ENCODE results near the gene LIX1. TPM values are rescaled to one million over a fixed set of nuclear protein-coding genes. Genes with fewer than 3 reads are reported as not detected.

Gene LIX1
- total and polyA plus RNA-seq, 10 donors = 0.06 to 0.14 TPM; not detected in 8

GRCh38 chr5:97093193-97093592, 49.2 kb downstream of the LIX1 start:
- no peaks in the 10 kb centered on the region for H3K36me3 ChIP-seq
- peaks cover 0 to 26% (median 0%) of the 10 kb centered on the region in 6 donors for H3K4me1 ChIP-seq
- H3K9me3 ChIP-seq = no peaks in the 10 kb centered on the region
- no peak for DNase-seq
- no peak overlapping the region for H3K27ac ChIP-seq
- intact Hi-C loops (cut with DNase I; ENCODE audit: low total_unique reads) = no loop called here
- no peak overlapping the region for H3K4me3 ChIP-seq
- H3K27me3 ChIP-seq (replicated peaks in 1 of 7) = no peaks in the 10 kb centered on the region
- no peak for TF ChIP-seq POLR2AphosphoS5 (IDR thresholded peaks at IDR 0.05)
- no peak for TF ChIP-seq CTCF (IDR thresholded peaks at IDR 0.05 in 8 of 11, conservative IDR thresholded peaks at IDR 0.05 in 3 of 11)
- no peak for TF ChIP-seq POLR2A (IDR thresholded peaks at IDR 0.05)

- 81 to 90% (median 87%) methylated on average over 3 of the region's 3 CpGs for WGBS, 5 donors
Measured at GRCh38 chr5:97090944-97091343, 51.5 kb downstream of the LIX1 start.

GRCh38 chr5:97089149-97089801, 53.1 kb downstream of the LIX1 start:
- intact Hi-C loops (cut with DNase I; ENCODE audit: low total_unique reads) = no loop called here
- peak overlapping the region in 1 of 8 donors; percentile 49 for H3K27ac ChIP-seq
- H3K9me3 ChIP-seq = peaks cover 0 to 12% (median 6%) of the 10 kb centered on the region in 8 donors
- H3K4me1 ChIP-seq = peaks cover 0 to 28% (median 4%) of the 10 kb centered on the region in 6 donors
- TF ChIP-seq CTCF (IDR thresholded peaks at IDR 0.05 in 8 of 11, conservative IDR thresholded peaks at IDR 0.05 in 3 of 11) = no peak
- no peak for TF ChIP-seq POLR2A (IDR thresholded peaks at IDR 0.05)
- no peak for TF ChIP-seq POLR2AphosphoS5 (IDR thresholded peaks at IDR 0.05)
- H3K4me3 ChIP-seq = no peak overlapping the region
- no peaks in the 10 kb centered on the region for H3K36me3 ChIP-seq
- WGBS, 5 donors = 62 to 81% (median 77%) methylated on average over 6 of the region's 6 CpGs
- no peak for DNase-seq
- no peaks in the 10 kb centered on the region for H3K27me3 ChIP-seq (replicated peaks in 1 of 7)

More at GRCh38 chr5:97090944-97091343, 51.5 kb downstream of the LIX1 start:
- Histone ChIP-seq H3K4me3 (no peak overlapping the region), H3K27ac (no peak overlapping the region), H3K4me1 (peaks cover 0 to 18% (median 0%) of the 10 kb centered on the region in 6 donors), H3K27me3 (replicated peaks in 1 of 7) (no peaks in the 10 kb centered on the region), H3K9me3 (no peaks in the 10 kb centered on the region), H3K36me3 (no peaks in the 10 kb centered on the region)
- intact Hi-C loops (cut with DNase I; ENCODE audit: low total_unique reads) = no loop called here
- TF ChIP-seq POLR2AphosphoS5 (IDR thresholded peaks at IDR 0.05) = no peak
- no peak for TF ChIP-seq CTCF (IDR thresholded peaks at IDR 0.05 in 8 of 11, conservative IDR thresholded peaks at IDR 0.05 in 3 of 11)
- no peak for TF ChIP-seq POLR2A (IDR thresholded peaks at IDR 0.05)
- no peak for DNase-seq

- H3K27ac ChIP-seq = peak overlapping the region in 1 of 8 donors; percentile 49
- H3K27me3 ChIP-seq (replicated peaks in 1 of 7) = no peaks in the 10 kb centered on the region
- peaks cover 0 to 28% (median 4%) of the 10 kb centered on the region in 6 donors for H3K4me1 ChIP-seq
- WGBS, 5 donors = 75 to 87% (median 80%) methylated on average over 2 of the region's 2 CpGs
- no peaks in the 10 kb centered on the region for H3K36me3 ChIP-seq
- intact Hi-C loops (cut with DNase I; ENCODE audit: low total_unique reads) = no loop called here
- no peak for TF ChIP-seq POLR2A (IDR thresholded peaks at IDR 0.05)
- TF ChIP-seq CTCF (IDR thresholded peaks at IDR 0.05 in 8 of 11, conservative IDR thresholded peaks at IDR 0.05 in 3 of 11) = no peak
- TF ChIP-seq POLR2AphosphoS5 (IDR thresholded peaks at IDR 0.05) = no peak
- DNase-seq = no peak
- no peak overlapping the region for H3K4me3 ChIP-seq
- H3K9me3 ChIP-seq = peaks cover 0 to 12% (median 6%) of the 10 kb centered on the region in 8 donors
Measured at GRCh38 chr5:97088774-97089148, 53.6 kb downstream of the LIX1 start.

Data from spleen (tissue), 11 donors.